ENCODE data around the gene WDR33.

GRCh38 chr2:127669056-127669455 is 141.9 kb downstream of the WDR33 start:
- TF ChIP-seq POLR2A (IDR thresholded peaks at IDR 0.05; ENCODE audit: low read length) (no peak), GATA1 (IDR thresholded peaks at IDR 0.05; ENCODE audit: low read depth, low read length) (no peak)

All from erythroblast (primary cell).